CD8-positive, alpha-beta T cell (primary cell): Measurements from ENCODE around the gene NPIPA3. TPM values are rescaled to one million over a fixed set of nuclear protein-coding genes. Genes with fewer than 3 reads are reported as not detected.

ENCODE experiments used
- total RNA-seq, 46 experiments: library from RNA in 2 of 46; stranded (reverse) in 2 of 46; gene quantifications; one replicate each; pipeline ENCODE4 v1.2.3 and lab custom pipeline; 2021 to 2026

NPIPA3 gene
- total RNA-seq, 2 experiments from 2014 or later, result 2.7 to 2.9 TPM

Other genes starting within 250 kb of the NPIPA3 start
- 10 to 100 TPM; 23.7 to 25.7 TPM for gene PARN, start 73.2 kb upstream of the NPIPA3 start, total RNA-seq
- gene BFAR, start 70.5 kb upstream of the NPIPA3 start, total RNA-seq, result 10 to 100 TPM; 34.0 to 41.7 TPM
- gene PLA2G10, start 9.1 kb upstream of the NPIPA3 start, total RNA-seq, result not detected
- gene NPIPA2, start 39.1 kb downstream of the NPIPA3 start, total RNA-seq, result 1 to 10 TPM; 3.1 to 4.0 TPM
- gene NOMO1, start 130.3 kb downstream of the NPIPA3 start, total RNA-seq, result 10 to 100 TPM; 21.3 to 24.3 TPM
- gene NPIPA1, start 234.0 kb downstream of the NPIPA3 start, total RNA-seq, result 10 to 100 TPM; 83.5 to 96.7 TPM